Neural cell (in vitro differentiated cells): Measurements from ENCODE around the gene TMEM208. TPM values are rescaled to one million over a fixed set of nuclear protein-coding genes. Genes with fewer than 3 reads are reported as not detected.

Source experiments
- H2AFZ ChIP-seq: fragments of 200-600, 300-800 bp; sonication (generic), shearing (Covaris generic); 2 replicates; pipeline ENCODE4 v1.6.0; 2014; ENCODE audit warnings: low read depth, mild to moderate bottlenecking, antibody characterized with exemption, low read length, moderate library complexity
- H3F3A ChIP-seq: fragments of 200-600 bp; shearing (Covaris generic); 2 replicates; pipeline ENCODE4 v1.6.1; 2016; ENCODE audit warnings: mild to moderate bottlenecking, moderate library complexity, mixed read lengths, antibody characterized with exemption, low read length; ENCODE audit not compliant: insufficient read depth, poor library complexity, severe bottlenecking
- H3K27ac ChIP-seq: fragments of 200-600, 300-800 bp; sonication (generic), shearing (Covaris generic); 2 replicates; pipeline ENCODE4 v1.5.1; 2014; ENCODE audit warnings: mild to moderate bottlenecking, low read length, moderate library complexity
- H3K27me3 ChIP-seq: fragments of 300-800, 200-600 bp; sonication (generic), shearing (Covaris generic); 2 replicates; pipeline ENCODE4 v1.6.0; 2014; ENCODE audit warnings: mild to moderate bottlenecking, low read depth, low read length, moderate library complexity; ENCODE audit not compliant: insufficient read depth
- H3K36me3 ChIP-seq: fragments of 300-800, 200-600 bp; sonication (generic), shearing (Covaris generic); 2 replicates; pipeline ENCODE4 v1.5.1; 2014; ENCODE audit warnings: mild to moderate bottlenecking, antibody characterized with exemption, low read length, moderate library complexity; ENCODE audit not compliant: insufficient read depth
- H3K4me2 ChIP-seq: fragments of 300-800, 200-600 bp; sonication (generic), shearing (Covaris generic); 2 replicates; pipeline ENCODE4 v1.6.0; 2014; ENCODE audit warnings: mild to moderate bottlenecking, low read length
- H3K4me3 ChIP-seq: fragments of 300-800, 200-600 bp; sonication (generic), shearing (Covaris generic); 2 replicates; pipeline ENCODE4 v1.5.1; 2014; ENCODE audit warnings: mild to moderate bottlenecking, low read length, moderate library complexity
- H3K79me2 ChIP-seq: fragments of 200-600 bp; shearing (Covaris generic); replicated peaks from 2 replicates; pipeline ENCODE4 v1.6.0; 2014; ENCODE audit warnings: mild to moderate bottlenecking, low read length, moderate library complexity; ENCODE audit not compliant: insufficient read depth
- H3K9ac ChIP-seq: fragments of 300-800, 200-600 bp; sonication (generic), shearing (Covaris generic); 2 replicates; pipeline ENCODE4 v1.6.1; 2016; ENCODE audit warnings: mild to moderate bottlenecking, low read length, mixed read lengths
- H3K9me2 ChIP-seq: fragments of 200-600 bp; shearing (Covaris generic); 2 replicates; pipeline ENCODE4 v1.6.1; 2016; ENCODE audit warnings: mild to moderate bottlenecking, low read length, mixed read lengths; ENCODE audit not compliant: insufficient read depth
- H3K9me3 ChIP-seq: fragments of 200-600, 300-800 bp; sonication (generic), shearing (Covaris generic); 2 replicates; pipeline ENCODE4 v1.6.1; 2016; ENCODE audit warnings: mild to moderate bottlenecking, mixed run types, low read length, moderate library complexity, mixed read lengths
- H4K20me1 ChIP-seq: fragments of 200-600 bp; shearing (Covaris generic); 2 replicates; pipeline ENCODE4 v1.6.1; 2016; ENCODE audit warnings: mild to moderate bottlenecking, mixed run types; ENCODE audit not compliant: insufficient read depth
- EP300 ChIP-seq: fragments of 450-650 bp; conservative IDR thresholded peaks from 2 replicates; pipeline ENCODE4 v1.6.1; 2014; ENCODE audit warnings: antibody characterized with exemption, mild to moderate bottlenecking, moderate library complexity; ENCODE audit not compliant: poor library complexity, severe bottlenecking
- EZH2 ChIP-seq: fragments of 200-600, 300-800 bp; shearing (Covaris generic), sonication (generic); IDR thresholded peaks from 2 replicates; pipeline ENCODE4 v1.6.1; 2014; ENCODE audit warnings: antibody characterized with exemption, low read length, borderline replicate concordance, mild to moderate bottlenecking; ENCODE audit not compliant: insufficient read depth, poor library complexity, severe bottlenecking
- MXI1 ChIP-seq: fragments of 450-650 bp; conservative IDR thresholded peaks from 2 replicates; pipeline ENCODE4 v1.6.1; 2014; ENCODE audit warnings: antibody characterized with exemption, mild to moderate bottlenecking; ENCODE audit not compliant: poor library complexity, severe bottlenecking
- POLR2AphosphoS5 ChIP-seq: IDR thresholded peaks from 2 replicates; pipeline ENCODE4 v1.6.1; 2012
- RAD21 ChIP-seq: fragments of 450-650 bp; conservative IDR thresholded peaks from 2 replicates; pipeline ENCODE4 v1.6.1; 2014; ENCODE audit warnings: antibody characterized with exemption, mild to moderate bottlenecking, moderate library complexity
- SMC3 ChIP-seq: fragments of 450-650 bp; conservative IDR thresholded peaks from 2 replicates; pipeline ENCODE4 v1.6.1; 2014; ENCODE audit warnings: antibody characterized with exemption, mild to moderate bottlenecking, moderate library complexity; ENCODE audit not compliant: poor library complexity
- TAF1 ChIP-seq: IDR thresholded peaks from 2 replicates; pipeline ENCODE4 v1.6.1; 2012; ENCODE audit warnings: low read depth
- polyA plus RNA-seq: library from polyadenylated mRNA; depleted of rRNA; stranded (reverse); fragments of >200 nt; gene quantifications from 2 replicates; pipeline ENCODE4 v1.2.3, GENCODE V29; 2014
- TF ChIP-seq, protein P1 (sequence below): IDR thresholded peaks from 2 replicates; pipeline ENCODE4 v1.6.1; 2012; ENCODE audit warnings: borderline replicate concordance
- TF ChIP-seq, protein P2 (sequence below): fragments of 450-650 bp; IDR thresholded peaks from 2 replicates; pipeline ENCODE4 v1.5.1; 2014; ENCODE audit warnings: antibody characterized with exemption, mild to moderate bottlenecking, moderate library complexity; ENCODE audit not compliant: poor library complexity, severe bottlenecking

TMEM208 gene
- polyA plus RNA-seq, 1 donor from 2014 or later = 53.5 TPM

DNA sequence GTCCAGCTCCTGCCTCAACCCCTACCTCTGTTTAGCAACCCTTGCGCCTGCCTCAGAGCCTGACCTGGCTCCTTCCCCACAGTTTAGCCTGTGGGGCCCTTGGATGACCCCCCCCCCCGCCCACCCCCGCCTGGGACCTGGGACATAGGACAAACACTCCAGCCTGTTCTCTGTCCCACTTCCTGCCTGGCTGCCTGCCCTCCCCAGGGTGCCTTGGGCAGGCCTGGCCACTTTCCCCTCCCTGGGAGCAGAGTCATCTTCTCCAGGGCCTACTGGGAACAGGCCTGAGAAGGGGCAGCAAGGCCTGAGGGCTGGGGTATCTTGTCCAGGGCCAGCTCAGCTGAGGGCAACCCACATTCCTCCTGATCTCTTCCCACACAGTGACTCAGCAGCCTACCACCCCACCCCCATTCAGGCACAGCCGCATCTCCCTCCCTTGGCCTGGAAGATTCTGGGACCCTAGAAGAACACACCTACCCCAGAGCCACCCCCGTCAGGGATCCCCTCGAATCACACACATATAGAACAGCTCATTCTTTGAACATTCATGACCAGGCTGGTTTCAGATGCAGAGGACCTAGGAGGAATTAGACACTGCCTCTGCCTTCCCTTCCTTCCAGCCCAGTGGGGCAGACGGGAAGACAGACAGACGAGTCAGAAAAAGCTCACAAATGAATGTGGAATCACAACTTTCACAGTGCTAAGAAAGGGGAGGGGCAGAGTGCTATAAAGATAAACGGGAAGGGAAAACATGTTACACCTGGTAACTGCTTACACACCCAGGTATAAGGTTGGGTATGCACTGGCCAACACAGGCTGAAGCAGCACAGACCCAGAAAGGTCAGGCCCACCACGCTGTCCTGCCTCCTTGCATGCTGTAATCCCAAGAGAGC lies 14.3 kb downstream of the TMEM208 start:
- TF ChIP-seq RAD21 (no peak), POLR2AphosphoS5 (no peak), MXI1 (no peak), EZH2 (no peak), SMC3 (no peak), TAF1 (no peak), EP300 (no peak)
- TF ChIP-seq, protein P1, sequence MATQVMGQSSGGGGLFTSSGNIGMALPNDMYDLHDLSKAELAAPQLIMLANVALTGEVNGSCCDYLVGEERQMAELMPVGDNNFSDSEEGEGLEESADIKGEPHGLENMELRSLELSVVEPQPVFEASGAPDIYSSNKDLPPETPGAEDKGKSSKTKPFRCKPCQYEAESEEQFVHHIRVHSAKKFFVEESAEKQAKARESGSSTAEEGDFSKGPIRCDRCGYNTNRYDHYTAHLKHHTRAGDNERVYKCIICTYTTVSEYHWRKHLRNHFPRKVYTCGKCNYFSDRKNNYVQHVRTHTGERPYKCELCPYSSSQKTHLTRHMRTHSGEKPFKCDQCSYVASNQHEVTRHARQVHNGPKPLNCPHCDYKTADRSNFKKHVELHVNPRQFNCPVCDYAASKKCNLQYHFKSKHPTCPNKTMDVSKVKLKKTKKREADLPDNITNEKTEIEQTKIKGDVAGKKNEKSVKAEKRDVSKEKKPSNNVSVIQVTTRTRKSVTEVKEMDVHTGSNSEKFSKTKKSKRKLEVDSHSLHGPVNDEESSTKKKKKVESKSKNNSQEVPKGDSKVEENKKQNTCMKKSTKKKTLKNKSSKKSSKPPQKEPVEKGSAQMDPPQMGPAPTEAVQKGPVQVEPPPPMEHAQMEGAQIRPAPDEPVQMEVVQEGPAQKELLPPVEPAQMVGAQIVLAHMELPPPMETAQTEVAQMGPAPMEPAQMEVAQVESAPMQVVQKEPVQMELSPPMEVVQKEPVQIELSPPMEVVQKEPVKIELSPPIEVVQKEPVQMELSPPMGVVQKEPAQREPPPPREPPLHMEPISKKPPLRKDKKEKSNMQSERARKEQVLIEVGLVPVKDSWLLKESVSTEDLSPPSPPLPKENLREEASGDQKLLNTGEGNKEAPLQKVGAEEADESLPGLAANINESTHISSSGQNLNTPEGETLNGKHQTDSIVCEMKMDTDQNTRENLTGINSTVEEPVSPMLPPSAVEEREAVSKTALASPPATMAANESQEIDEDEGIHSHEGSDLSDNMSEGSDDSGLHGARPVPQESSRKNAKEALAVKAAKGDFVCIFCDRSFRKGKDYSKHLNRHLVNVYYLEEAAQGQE = no peak
- TF ChIP-seq, protein P2, sequence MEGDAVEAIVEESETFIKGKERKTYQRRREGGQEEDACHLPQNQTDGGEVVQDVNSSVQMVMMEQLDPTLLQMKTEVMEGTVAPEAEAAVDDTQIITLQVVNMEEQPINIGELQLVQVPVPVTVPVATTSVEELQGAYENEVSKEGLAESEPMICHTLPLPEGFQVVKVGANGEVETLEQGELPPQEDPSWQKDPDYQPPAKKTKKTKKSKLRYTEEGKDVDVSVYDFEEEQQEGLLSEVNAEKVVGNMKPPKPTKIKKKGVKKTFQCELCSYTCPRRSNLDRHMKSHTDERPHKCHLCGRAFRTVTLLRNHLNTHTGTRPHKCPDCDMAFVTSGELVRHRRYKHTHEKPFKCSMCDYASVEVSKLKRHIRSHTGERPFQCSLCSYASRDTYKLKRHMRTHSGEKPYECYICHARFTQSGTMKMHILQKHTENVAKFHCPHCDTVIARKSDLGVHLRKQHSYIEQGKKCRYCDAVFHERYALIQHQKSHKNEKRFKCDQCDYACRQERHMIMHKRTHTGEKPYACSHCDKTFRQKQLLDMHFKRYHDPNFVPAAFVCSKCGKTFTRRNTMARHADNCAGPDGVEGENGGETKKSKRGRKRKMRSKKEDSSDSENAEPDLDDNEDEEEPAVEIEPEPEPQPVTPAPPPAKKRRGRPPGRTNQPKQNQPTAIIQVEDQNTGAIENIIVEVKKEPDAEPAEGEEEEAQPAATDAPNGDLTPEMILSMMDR = no peak
- H3K9ac ChIP-seq = no peak overlapping the region

DNA sequence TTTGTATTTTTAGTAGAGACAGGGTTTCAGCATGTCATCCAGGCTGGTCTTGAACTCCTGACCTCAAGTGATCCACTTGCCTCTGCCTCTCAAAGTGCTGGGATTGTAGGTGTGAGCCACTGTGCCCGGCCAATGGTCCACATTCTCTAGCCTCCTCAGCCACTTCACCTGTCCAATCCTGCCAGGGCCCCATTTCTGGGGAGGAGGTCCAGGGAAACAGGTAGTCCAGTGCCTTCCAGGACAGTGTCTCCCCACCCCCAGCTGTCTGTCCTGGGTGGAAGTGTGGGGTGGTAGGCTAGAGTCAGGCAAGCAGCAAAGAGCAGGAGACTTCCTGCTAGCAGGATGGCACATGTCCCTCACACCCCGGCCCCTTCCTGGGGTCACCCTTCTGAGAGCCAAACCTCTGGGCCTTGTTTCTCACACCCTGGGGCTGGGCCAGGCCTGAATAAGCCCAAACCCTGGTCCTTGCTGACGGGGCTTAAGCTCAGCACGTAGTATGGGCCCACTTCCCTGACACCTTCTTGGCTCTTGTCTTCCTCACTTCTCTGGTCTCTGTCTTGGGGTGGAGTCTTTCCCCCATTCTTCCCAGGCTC lies 15.3 kb downstream of the TMEM208 start:
- peaks cover 15% of the 10 kb centered on the region for H3K27me3 ChIP-seq
- no peaks in the 10 kb centered on the region for H3K9me2 ChIP-seq
- no peaks in the 10 kb centered on the region for H3K79me2 ChIP-seq
- no peaks in the 10 kb centered on the region for H3K36me3 ChIP-seq
- no peak overlapping the region for H2AFZ ChIP-seq
- TF ChIP-seq, protein P1 = no peak
- TF ChIP-seq POLR2AphosphoS5 = no peak
- TF ChIP-seq EZH2 = no peak
- no peak for TF ChIP-seq EP300
- TF ChIP-seq SMC3 = no peak
- TF ChIP-seq, protein P2 = no peak
- H3K27ac ChIP-seq = no peak overlapping the region
- H3F3A ChIP-seq = no peaks in the 10 kb centered on the region
- H3K4me2 ChIP-seq = no peak overlapping the region
- H3K4me3 ChIP-seq = no peak overlapping the region
- no peaks in the 10 kb centered on the region for H4K20me1 ChIP-seq
- H3K9me3 ChIP-seq = no peaks in the 10 kb centered on the region
- no peak overlapping the region for H3K9ac ChIP-seq

More for the DNA sequence above, 14.3 kb downstream of the TMEM208 start:
- H2AFZ ChIP-seq = no peak overlapping the region
- H3K4me3 ChIP-seq = no peak overlapping the region
- no peaks in the 10 kb centered on the region for H3F3A ChIP-seq
- H3K27me3 ChIP-seq = peaks cover 5% of the 10 kb centered on the region
- H3K9me2 ChIP-seq = no peaks in the 10 kb centered on the region
- H3K36me3 ChIP-seq = no peaks in the 10 kb centered on the region
- no peaks in the 10 kb centered on the region for H3K79me2 ChIP-seq
- H4K20me1 ChIP-seq = no peaks in the 10 kb centered on the region
- no peak overlapping the region for H3K27ac ChIP-seq
- H3K4me2 ChIP-seq = no peak overlapping the region
- no peaks in the 10 kb centered on the region for H3K9me3 ChIP-seq
